HG03066 (cell line): Measurements from ENCODE around the gene QRICH2.
"Not testable (repeated sequence)": the region's sequence is repeated elsewhere in the genome, so short reads cannot be mapped to it uniquely, and the experiment has no call there.

ENCODE experiments used
- ATAC-seq: cut with Tn5 transposase; IDR thresholded peaks from one replicate; pipeline ENCODE4 v1.9.1; 2021; ENCODE audit warnings: low read depth; ENCODE audit not compliant: unreplicated experiment

The QRICH2 gene

GRCh38 chr17:76250141-76250540 is 57.9 kb downstream of the QRICH2 start:
- ATAC-seq: no peak

- no peak for ATAC-seq
Observed at GRCh38 chr17:76248013-76248782, 59.9 kb downstream of the QRICH2 start.

- no peak for ATAC-seq
Observed at GRCh38 chr17:76247304-76247703, 60.8 kb downstream of the QRICH2 start.

- ATAC-seq: peak; percentile 97
Observed at GRCh38 chr17:76246080-76247066, 61.7 kb downstream of the QRICH2 start.

GRCh38 chr17:76244721-76245120 is 63.4 kb downstream of the QRICH2 start:
- ATAC-seq: not testable (repeated sequence)

GRCh38 chr17:76243826-76244679 is 64.0 kb downstream of the QRICH2 start:
- no peak for ATAC-seq

GRCh38 chr17:76241691-76242255 is 66.3 kb downstream of the QRICH2 start:
- no peak for ATAC-seq

- no peak for ATAC-seq
Observed at GRCh38 chr17:76241204-76241538, 66.9 kb downstream of the QRICH2 start.

- no peak for ATAC-seq
Observed at GRCh38 chr17:76240461-76241203, 67.4 kb downstream of the QRICH2 start, which contains the start of gene RNF157. Gene RNF157, minus strand, starts transcription at chr17:76240493. Its CDS starts 253 bp downstream, at chr17:76240240.

GRCh38 chr17:76239538-76240274 is 68.4 kb downstream of the QRICH2 start:
- ATAC-seq: no peak

GRCh38 chr17:76238847-76239537 is 69.1 kb downstream of the QRICH2 start:
- ATAC-seq: no peak

- ATAC-seq: no peak
Observed at GRCh38 chr17:76237859-76238313, 70.2 kb downstream of the QRICH2 start.

- ATAC-seq: no peak
Observed at GRCh38 chr17:76236603-76237002, 71.5 kb downstream of the QRICH2 start.

- ATAC-seq: no peak
Observed at GRCh38 chr17:76235883-76236282, 72.2 kb downstream of the QRICH2 start.

GRCh38 chr17:76234354-76234679 is 73.8 kb downstream of the QRICH2 start:
- ATAC-seq: no peak

GRCh38 chr17:76233588-76234353 is 74.3 kb downstream of the QRICH2 start:
- ATAC-seq: no peak

- no peak for ATAC-seq
Observed at GRCh38 chr17:76232342-76232741, 75.7 kb downstream of the QRICH2 start.

- ATAC-seq: not testable (repeated sequence)
Observed at GRCh38 chr17:76226749-76227148, 81.3 kb downstream of the QRICH2 start.
